HT1080 (cell line): ENCODE measurements around the gene RNF8. TPM values are rescaled to one million over a fixed set of nuclear protein-coding genes. Genes with fewer than 3 reads are reported as not detected.
"Not testable (repeated sequence)": the region's sequence is repeated elsewhere in the genome, so short reads cannot be mapped to it uniquely, and the experiment has no call there.

Source experiments
- DNase-seq: peaks from one replicate; pipeline ENCODE4 v3.0.0-alpha.2; 2015; ENCODE audit warnings: low read depth
- total RNA-seq: library from RNA; depleted of rRNA; stranded (reverse); fragments of >200 nt; shearing (Covaris generic); gene quantifications from 2 replicates; pipeline ENCODE4 v1.2.3, GENCODE V29; 2014

Gene RNF8
- total RNA-seq, 1 experiment from 2014 or later, result 23.8 TPM

DNA sequence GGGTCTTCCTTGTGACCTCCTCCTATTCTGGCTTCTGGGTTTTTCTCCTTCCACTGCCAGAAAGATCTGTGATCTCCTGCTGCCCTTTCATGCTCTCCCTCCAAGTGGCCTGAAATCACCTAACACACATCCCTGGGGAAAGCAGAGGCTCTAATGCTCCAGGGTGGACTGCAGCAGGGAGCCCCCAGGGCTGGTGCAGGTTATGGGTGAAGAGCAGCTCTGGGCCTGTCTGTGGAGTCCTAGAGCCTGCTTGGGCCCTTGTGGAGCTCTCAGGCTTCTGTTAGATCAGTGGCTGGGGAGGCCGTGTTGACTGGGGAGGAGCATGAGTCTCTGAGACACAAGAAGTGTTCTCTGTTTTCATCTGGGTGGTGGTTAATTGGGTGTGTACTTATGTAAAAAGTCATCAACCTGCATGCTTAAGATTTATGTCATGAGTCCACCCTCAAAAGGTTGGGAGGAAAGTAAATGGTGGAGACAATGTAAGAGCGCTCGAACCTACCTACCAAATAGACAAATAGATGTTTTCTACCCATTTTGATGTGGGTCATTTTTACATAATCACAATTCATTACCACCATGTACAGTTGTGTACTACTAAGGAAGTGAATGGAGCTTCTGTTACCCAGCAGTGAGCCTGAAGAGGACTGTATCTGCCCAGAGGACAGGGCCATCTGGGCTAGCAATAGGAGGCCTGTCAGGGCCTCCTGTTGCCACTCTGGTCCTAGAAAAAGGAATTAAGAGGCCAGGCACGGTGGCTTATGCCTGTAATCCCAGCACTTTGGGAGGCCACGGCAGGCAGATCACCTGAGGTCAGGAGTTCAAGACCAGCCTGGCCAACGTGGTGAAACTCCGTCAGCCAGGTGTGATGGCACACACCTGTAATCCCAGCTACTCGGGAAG is 32.0 kb upstream of the RNF8 start:
- DNase-seq, result no peak

DNA sequence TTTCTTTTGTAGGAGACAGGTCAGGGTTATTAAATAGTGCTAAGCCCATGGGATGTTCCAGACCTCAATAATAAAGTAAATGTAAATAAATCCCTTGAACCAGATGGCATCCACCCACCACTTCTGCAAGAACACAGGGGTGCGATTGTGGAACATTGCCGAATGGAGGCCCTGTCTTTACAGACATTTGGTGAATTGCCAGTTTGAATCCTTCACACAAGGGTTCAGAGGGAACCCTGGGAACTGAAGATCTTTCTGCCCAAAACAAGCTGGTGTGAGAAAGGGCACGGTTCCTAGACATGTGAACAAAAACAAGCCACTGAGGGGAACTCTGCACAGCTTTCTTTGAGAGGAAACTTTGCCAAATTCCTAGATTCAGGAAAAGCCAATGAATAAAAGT is 30.2 kb upstream of the RNF8 start:
- no peak for DNase-seq

DNA sequence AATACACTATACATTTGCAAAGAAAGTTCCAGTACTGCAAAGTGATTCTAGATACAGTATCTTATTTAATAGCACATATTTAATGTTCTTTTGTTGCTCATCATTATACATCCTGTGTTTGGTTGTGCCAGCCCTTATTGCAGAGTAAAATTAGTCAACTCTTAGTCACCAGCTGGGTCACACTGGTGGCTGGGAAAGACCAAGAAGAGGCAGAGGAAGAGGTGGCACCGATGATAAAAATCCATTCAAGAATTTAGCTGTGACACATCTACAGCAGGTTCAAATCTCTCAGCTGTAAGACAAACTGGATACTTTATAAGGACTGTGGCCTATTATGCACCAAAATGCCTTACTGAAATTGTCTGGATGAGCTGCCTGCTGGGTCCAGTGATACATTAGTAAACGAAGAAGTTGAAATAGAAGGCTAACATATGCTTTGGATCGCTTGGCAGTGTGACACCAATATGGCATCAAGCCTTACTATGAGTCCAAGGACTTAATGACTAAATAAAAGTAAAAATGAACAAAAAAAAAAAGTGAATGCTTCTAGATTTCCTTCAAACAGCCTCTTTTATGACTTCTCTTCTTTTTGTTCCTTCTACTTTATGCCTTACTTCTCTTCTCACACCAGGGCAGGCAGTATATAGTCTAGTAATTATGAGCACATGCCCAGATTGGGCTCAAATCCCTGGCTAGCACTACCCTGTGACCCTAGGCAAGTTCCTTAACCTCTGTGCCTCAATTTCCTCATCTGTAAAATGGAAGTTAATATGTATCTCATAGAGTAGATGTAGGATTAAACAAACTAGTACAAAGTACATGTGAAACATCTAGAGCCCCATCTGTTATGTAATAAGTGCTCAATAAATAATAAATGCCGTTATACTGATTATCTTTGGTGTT is 29.4 kb upstream of the RNF8 start:
- peak; percentile 92 for DNase-seq

DNA sequence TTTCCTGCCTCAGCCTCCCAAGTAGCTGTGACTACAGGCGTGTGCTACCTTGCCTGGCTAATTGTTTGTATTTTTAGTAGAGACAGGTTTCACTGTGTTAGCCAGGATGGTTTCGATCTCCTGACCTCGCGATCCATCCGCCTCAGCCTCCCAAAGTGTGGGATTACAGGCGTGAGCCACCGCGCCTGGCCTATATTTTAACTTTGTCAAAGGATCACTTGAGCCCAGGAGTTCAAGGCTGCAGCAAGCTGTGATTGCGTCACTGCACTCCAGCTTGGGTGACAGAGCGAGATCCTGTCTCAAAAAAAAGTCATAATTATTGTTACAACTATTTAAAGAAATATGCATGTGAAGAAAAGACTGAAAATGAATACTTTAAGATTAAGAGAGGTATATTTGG is 23.4 kb upstream of the RNF8 start:
- DNase-seq, result not testable (repeated sequence)

DNA sequence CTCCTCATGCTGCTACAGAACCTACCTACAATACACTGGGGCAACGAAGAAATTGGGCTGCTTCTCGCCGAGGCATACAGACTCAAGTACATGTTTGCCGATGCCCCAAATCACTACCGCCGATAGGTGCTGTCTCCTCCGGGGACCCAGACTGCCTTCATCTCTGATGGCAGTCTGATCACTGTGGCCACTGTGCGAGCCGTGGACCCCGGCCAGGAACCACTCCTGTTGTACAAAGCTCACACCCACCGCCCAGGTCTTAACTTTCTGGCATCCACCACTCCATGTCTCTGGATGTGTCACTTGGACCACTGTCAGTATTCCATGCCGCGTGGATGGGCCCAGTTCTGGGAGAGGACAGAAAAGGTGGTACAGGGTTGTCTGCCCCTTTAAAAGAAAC is 22.7 kb upstream of the RNF8 start:
- DNase-seq, result no peak

DNA sequence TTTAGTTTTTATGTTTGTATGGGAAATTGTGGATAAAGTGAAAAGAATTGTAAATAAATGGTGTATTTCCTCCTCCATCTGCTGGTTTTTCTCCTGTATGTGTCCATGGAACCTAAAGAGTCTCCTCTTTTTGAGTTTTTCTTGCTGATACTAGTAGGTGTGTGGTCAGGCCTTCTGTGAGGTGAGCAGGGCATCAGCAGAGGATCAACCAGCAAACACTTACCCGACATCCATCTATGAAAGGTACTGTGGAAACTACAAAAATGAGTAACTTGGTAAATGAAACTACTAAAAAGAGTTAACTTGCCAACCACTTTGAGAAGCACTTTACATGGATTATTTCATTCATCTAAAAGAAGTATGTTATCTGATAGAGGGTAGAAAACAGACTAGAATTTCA is 20.9 kb upstream of the RNF8 start:
- no peak for DNase-seq

DNA sequence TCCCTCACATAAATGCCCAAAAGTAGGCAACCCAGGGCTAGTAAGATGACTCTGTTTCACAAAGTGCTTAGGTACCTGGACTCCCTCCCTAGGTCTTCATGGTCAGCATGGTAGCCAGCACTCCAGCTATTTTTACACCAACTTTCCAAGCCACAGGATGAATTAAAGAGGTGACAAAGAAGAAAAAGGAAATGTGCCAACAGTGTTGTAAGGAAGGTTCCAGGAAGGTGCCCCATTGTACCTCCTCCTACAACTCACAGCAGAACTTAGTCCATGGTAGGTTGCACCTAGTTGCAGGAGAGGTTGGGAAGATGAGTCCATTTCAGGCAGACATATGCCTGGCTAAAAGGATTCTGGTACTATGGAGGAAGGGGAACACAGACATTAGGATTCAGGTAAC is 19.7 kb upstream of the RNF8 start:
- DNase-seq, result no peak

DNA sequence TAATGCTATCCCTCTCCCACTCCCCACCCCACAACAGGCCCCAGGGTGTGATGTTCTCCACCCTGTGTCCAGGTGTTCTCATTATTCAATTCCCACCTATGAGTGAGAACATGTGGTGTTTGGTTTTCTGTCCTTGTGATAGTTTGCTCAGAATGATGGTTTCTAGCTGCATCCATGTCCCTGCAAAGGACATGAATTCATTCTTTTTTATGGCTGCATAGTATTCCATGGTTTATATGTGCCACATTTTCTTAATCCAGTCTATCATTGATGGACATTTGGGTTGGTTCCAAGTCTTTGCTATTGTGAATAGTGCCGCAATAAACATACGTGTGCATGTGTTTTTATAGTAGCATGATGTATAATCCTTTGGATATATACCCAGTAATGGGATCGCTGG is 15.5 kb upstream of the RNF8 start:
- DNase-seq, result not testable (repeated sequence)

DNA sequence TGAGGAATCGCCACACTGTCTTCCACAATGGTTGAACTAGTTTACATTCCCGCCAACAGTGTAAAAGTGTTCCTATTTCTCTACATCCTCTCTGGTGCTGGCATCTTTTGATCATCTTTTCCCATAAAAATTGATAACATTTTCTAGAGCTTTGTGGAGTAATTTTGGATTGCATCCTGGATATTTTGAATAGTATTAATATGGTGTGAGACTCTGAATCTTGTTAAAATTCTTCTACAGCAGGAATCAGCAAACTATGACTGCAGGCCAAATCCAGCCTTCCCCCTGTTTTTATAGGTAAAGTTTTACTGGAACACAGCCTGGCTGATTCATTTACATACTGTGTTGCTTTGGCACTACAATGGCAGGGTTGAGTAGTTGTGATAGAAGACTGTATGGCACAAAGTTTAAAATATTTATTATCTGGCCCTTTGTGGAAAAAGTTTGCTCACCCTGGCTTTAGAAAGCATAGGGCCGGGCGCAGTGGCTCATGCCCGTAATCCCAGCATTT is 15.0 kb upstream of the RNF8 start:
- DNase-seq, result no peak

DNA sequence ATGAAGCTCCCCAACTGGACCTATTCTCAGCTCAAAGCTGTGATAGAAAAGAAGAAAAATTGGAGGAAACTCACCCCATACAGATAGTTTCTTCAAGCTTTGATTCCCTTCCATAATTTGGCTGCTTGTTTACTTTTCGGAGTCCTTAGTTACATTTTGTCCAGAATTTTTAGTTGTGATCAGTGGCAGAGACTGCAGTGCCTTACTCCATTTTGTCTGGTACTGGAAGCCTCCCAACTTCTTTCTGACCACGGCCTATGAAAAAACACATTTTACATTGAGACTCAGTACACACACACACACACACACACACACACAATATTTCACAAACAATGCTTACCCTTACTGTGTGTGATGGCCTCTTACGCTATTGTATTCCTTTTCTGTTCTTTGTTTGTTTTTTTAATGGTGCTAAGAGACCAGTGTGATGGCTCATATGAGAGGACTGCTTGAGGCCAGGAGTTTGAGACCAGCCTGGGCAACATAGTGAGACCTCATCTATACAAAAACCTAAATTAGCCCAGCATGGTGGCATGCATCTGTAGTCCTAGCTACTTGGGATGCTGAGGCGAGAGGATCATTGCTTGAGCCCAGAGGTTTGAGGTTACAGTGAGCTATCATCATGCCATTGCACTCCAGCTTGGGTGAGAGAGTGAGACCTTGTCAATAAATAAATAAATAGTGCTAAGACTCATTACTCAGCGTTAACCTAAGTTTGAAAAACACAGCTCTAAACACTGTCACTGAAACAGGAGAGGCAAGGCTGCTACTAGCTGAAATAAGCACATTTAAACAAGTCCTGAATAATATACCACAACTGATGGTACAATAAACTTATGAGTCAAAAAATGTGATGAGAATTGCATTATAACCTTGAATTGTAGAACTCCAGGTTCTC is 13.8 kb upstream of the RNF8 start:
- no peak for DNase-seq

DNA sequence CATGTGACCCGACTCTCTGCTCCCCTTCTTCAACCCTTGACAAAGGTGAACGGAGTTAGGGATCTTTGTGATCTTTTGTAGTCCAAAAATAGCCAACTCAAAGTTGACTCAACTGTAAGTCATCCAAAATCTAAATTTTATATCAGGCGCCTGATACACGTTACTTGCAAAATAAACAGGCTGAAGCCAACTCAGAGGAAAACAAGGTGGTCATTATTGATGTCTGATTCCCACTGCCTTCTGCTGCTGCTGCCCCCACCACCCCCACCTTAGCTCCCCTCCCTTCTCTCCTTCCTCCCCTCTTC is 13.2 kb upstream of the RNF8 start:
- DNase-seq, result peak; percentile 11

DNA sequence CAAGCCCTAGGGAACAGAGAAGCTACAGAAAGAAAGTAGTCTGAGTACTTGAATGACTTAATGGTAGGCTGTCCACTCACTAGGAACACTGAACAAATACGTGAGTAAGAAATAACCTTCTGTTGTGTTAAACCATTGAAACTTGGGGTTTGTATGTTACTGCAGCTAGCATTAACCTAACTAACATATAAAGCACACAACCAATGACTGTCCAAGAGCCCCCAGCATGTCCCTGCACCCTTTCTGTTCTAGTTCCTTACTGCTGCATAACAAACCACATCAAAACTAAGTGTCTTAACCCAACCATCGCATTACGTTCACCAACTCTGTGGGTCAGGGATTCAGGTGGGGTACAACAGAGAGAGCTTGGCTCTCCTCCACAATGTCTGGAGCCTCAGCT is 10.5 kb upstream of the RNF8 start:
- DNase-seq, result no peak

DNA sequence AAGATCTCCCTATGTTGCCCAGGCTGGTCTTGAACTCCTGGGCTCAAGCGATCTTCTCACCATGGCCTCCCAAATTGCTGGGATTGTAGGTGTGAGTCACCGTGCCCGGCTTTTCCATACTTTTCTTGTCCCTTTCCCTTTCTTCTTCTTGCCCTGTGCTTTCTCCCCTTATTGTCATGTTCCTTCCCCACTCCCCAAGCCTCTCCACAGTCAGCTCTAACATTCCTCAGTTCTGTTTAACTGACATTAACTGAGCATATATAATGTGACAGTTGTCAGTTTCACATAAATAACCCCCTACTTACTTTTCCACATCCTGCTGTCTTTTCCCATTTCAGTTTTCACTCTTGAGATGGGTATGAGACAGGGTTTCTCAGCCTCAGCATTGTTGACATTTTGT is 9.5 kb upstream of the RNF8 start:
- DNase-seq, result no peak

DNA sequence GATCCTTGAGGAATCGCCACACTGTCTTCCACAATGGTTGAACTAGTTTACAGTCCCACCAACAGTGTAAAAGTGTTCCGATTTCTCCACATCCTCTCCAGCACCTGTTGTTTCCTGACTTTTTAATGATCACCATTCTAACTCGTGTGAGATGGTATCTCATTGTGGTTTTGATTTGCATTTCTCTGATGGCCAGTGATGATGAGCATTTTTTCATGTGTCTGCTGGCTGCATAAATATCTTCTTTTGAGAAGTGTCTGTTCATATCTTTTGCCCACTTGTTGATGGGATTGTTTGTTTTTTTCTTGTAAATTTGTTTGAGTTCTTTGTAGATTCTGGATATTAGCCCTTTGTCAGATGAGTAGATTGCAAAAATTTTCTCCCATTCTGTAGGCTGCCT is 8.0 kb upstream of the RNF8 start:
- DNase-seq, result not testable (repeated sequence)

DNA sequence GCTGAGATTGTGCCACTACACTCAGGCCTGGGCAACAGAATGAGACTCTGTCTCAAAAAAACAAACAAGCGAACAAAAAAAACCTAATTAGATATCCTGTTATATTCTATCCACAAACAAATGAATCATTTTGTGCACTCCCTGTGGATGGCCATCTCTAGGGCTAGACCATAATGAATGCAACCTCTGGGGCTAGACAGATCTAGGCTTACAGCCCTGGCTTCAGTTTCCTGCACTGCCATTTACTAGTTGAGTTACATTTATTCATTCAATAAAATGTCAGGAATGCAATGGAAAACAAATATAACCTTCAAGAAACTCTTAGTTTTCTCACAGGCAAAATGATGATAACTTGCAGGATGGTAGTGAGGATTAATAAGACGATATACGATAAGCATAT is 6.6 kb upstream of the RNF8 start:
- no peak for DNase-seq

DNA sequence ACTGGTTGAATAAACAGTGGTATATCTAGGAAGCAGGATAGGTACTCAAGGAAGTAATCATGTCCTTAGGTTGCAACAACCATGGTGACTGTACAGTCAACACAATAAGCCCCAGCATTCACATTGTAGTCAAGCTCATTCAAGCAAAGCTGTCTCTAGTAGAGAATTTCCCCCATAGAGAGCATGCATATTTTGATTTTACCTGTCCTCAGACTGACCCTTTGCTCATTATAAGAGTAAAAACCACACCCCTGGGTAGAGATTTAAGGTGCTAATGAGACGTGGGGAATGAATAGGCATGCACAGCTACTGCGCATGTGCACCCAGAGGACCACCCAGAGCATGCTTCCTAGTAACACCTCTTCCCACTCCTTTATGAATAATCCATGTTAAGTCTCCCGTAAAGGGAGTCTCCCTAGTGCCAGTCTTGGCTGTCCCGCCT is 6.1 kb upstream of the RNF8 start:
- no peak for DNase-seq

DNA sequence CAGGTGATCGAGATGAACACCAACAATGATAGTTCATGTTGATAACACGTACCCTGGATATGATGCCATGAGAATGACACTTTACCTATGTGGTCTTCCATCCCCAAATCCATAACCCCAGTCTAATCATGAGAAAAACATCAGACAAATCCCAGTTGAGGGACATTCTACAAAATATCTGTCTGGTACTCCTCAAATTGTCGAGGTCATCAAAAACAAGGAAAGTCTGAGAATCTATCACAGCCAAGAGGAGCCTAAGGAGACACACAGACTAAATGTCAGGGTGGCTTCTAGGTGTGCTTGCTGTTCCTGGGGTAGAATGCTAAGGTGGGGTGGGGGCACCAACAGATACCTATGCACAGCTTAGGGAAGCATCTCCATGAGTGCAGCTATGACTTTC is 2.8 kb upstream of the RNF8 start:
- DNase-seq, result no peak

DNA sequence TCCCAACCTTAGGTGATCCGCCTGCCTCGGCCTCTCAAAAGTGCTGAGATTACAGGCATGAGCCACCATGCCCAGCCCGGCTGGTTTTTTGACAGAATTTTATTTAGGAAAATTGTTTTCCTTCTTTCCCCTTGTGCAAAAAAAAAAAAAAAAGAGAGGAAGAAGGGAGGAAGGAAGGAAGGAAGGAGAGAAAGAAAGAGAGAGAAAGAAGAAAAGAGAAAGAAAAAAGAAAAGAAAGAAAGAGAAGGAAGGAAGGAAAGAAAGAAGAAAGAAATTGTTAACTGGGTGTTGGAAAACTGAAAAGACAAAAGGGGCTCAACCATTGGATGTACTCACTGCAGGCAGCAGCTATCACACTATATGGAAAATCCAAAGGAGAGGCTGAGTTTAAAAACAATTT is 1.4 kb upstream of the RNF8 start:
- no peak for DNase-seq

DNA sequence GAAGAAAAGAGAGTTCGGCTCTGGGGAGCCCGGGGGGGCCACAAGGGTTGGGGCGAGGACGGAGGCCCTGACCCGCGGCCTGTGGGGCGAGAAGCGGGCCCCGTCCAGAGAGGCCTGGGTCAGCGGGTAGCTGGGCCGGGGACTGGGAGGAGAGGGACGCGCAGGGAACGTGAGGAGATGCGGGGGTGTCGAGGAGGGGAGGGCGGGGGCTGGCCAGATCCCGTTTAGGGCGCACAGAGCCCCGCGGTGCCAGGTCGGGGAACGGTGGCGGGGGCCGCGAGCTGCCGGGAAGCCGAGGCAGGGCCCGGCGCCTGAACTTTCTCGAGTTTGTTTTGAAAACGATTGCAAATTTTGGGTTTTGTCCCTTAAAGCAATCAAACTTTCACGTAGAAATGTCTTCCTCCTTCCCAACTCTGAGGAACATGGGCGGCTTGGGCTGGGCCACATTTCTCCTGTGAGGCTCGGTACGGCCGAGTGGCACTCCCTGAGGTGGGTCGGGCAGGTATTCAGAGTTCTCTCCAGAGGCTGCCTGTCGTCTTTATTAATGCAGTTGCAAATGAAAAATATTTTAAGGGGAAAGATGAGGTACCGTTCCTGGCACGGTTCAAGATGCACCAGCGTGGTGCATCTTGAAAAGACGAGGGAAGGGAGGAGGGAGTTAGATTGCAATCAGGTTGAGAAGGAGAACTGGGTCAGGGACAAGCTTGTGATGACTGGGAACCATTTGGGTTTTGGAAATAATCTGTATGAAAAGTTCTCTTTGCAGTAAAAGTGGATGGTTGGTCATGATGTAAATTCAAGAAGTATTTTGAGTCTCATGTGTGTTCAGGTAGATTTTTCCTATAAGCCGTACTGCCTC is 972 bp downstream of the RNF8 start:
- DNase-seq, result no peak

DNA sequence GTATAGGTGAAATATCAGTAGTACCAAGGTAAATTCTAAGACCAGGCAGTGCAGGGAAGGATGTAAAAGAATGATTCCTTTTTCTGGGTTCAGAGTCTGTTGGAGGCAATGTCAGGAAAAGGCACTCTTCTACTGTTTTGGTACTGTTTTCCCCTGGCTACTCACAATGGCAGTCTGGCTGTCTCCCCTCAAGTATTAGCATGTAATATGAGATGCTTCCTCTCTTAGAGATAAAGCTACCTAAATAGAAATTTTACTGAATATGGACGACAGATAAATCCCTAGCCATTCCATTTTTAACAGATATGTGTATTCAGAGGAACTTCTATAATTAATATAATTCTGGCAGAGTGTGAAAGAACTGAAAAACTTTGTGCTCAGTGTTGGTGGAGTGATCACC is 3.5 kb downstream of the RNF8 start:
- DNase-seq, result no peak
